IMR-90 (cell line): ENCODE data around the gene FYCO1. TPM values are rescaled to one million over a fixed set of nuclear protein-coding genes. Genes with fewer than 3 reads are reported as not detected.

Source experiments
- ATAC-seq: fragments of 200-7000 bp; cut with Tn5 transposase; 2 replicates; pipeline ENCODE4 v1.9.1; 2020; ENCODE audit warnings: low read depth, mild to moderate bottlenecking, moderate library complexity
- BruUV-seq: library from RNA; stranded (reverse); fragments of 400-500 nt; replicated peaks from 2 replicates; lab custom pipeline; 2021; lab: Mats Ljungman, UMichigan
- CTCF ChIA-PET: fragments of 300-600 bp; formaldehyde crosslinking; extraction: SDS; loops from one replicate; lab custom pipeline; 2021; ENCODE audit warnings: antibody characterized with exemption; lab: Yijun Ruan, JAX
- POLR2A ChIA-PET: fragments of 300-600 bp; sonication (Branson Sonifier 250); formaldehyde crosslinking; loops from one replicate; lab custom pipeline; 2022; ENCODE audit warnings: antibody characterized with exemption; ENCODE audit not compliant: unreplicated experiment; lab: Charles Lee
- DNase-seq: peaks from one replicate; pipeline ENCODE4 v3.0.0; 2013
- H2AFZ ChIP-seq: replicated peaks from 2 replicates; pipeline ENCODE3; 2013; ENCODE audit warnings: low read length, mild to moderate bottlenecking; ENCODE audit not compliant: poor library complexity
- H2AK5ac ChIP-seq: 2 replicates; pipeline ENCODE4 v1.6.1; 2013; ENCODE audit warnings: low read depth, low read length, inconsistent platforms
- H2AK9ac ChIP-seq: replicated peaks from 2 replicates; pipeline ENCODE3; 2013; ENCODE audit warnings: mild to moderate bottlenecking, low read depth, low read length, moderate library complexity; ENCODE audit not compliant: poor library complexity
- H2BK120ac ChIP-seq: 2 replicates; pipeline ENCODE4 v1.6.1; 2013; ENCODE audit warnings: low read depth, low read length, inconsistent platforms
- H2BK15ac ChIP-seq: 3 replicates; pipeline ENCODE4 v1.6.1; 2013; ENCODE audit warnings: low read depth, low read length, inconsistent platforms
- H2BK20ac ChIP-seq: 2 replicates; pipeline ENCODE4 v1.6.1; 2013; ENCODE audit warnings: low read depth, mild to moderate bottlenecking, inconsistent platforms, low read length, moderate library complexity
- H2BK5ac ChIP-seq: 2 replicates; pipeline ENCODE4 v1.6.1; 2013; ENCODE audit warnings: mild to moderate bottlenecking, low read depth, low read length, inconsistent platforms; ENCODE audit not compliant: poor library complexity, severe bottlenecking
- H3K14ac ChIP-seq: replicated peaks from 2 replicates; pipeline ENCODE4 v1.6.1; 2013; ENCODE audit warnings: low read depth, low read length, inconsistent platforms
- H3K18ac ChIP-seq: 2 replicates; pipeline ENCODE4 v1.6.1; 2013; ENCODE audit warnings: low read depth, low read length, control low read depth
- H3K23ac ChIP-seq: 2 replicates; pipeline ENCODE4 v1.6.1; 2013; ENCODE audit warnings: low read depth, low read length, inconsistent platforms
- H3K27ac ChIP-seq: 2 replicates; pipeline ENCODE4 v1.5.1; 2013; ENCODE audit warnings: mild to moderate bottlenecking, control low read depth, low read length; ENCODE audit not compliant: insufficient read depth
- H3K27me3 ChIP-seq: 2 replicates; pipeline ENCODE4 v1.6.1; 2013; ENCODE audit warnings: low read length; ENCODE audit not compliant: control insufficient read depth, insufficient read depth
- H3K36me3 ChIP-seq: 2 replicates; pipeline ENCODE4 v1.6.1; 2013; ENCODE audit warnings: low read length, mixed read lengths; ENCODE audit not compliant: control insufficient read depth, insufficient read depth
- H3K4ac ChIP-seq: 2 replicates; pipeline ENCODE4 v1.6.1; 2013; ENCODE audit warnings: low read depth, low read length, inconsistent platforms
- H3K4me1 ChIP-seq: 2 replicates; pipeline ENCODE4 v1.6.1; 2013; ENCODE audit warnings: low read length, mixed read lengths; ENCODE audit not compliant: control insufficient read depth, insufficient read depth
- H3K4me2 ChIP-seq: 2 replicates; pipeline ENCODE4 v1.6.1; 2013; ENCODE audit warnings: low read depth, mild to moderate bottlenecking, control low read depth, low read length, moderate library complexity
- H3K4me3 ChIP-seq: 2 replicates; pipeline ENCODE4 v1.5.1; 2013; ENCODE audit warnings: low read depth, mild to moderate bottlenecking, control low read depth, low read length, moderate library complexity; ENCODE audit not compliant: insufficient read depth
- H3K56ac ChIP-seq: 2 replicates; pipeline ENCODE4 v1.6.1; 2013; ENCODE audit warnings: low read length, inconsistent platforms; ENCODE audit not compliant: insufficient read depth; ENCODE audit errors: extremely low read depth
- H3K79me1 ChIP-seq, 2 experiments: 2 replicates each; pipeline ENCODE4 v1.6.1; 2013; ENCODE audit warnings: low read length in 2 of 2, inconsistent platforms in 1 of 2, low read depth in 1 of 2
- H3K9ac ChIP-seq: 2 replicates; pipeline ENCODE4 v1.6.1; 2013; ENCODE audit warnings: low read depth, low read length, control low read depth
- H3K9me1 ChIP-seq: 2 replicates; pipeline ENCODE4 v1.6.1; 2013; ENCODE audit warnings: low read length, inconsistent platforms; ENCODE audit not compliant: insufficient read depth
- H3K9me3 ChIP-seq: 2 replicates; pipeline ENCODE4 v1.6.1; 2013; ENCODE audit warnings: low read length; ENCODE audit not compliant: control insufficient read depth, insufficient read depth
- H4K20me1 ChIP-seq: 2 replicates; pipeline ENCODE4 v1.6.1; 2013; ENCODE audit warnings: low read length, inconsistent platforms; ENCODE audit not compliant: insufficient read depth
- H4K5ac ChIP-seq: 2 replicates; pipeline ENCODE4 v1.6.1; 2013; ENCODE audit warnings: mild to moderate bottlenecking, low read depth, low read length, control low read depth
- H4K8ac ChIP-seq, 2 experiments: 2 replicates each; pipeline ENCODE4 v1.6.1; 2013; ENCODE audit warnings: low read depth in 2 of 2, low read length in 2 of 2, control low read depth in 1 of 2, inconsistent platforms in 1 of 2
- H4K91ac ChIP-seq: 2 replicates; pipeline ENCODE4 v1.6.1; 2013; ENCODE audit warnings: low read depth, low read length, inconsistent platforms; ENCODE audit not compliant: insufficient read depth
- CEBPB ChIP-seq: IDR thresholded peaks from 2 replicates; pipeline ENCODE4 v1.6.1; 2012; ENCODE audit warnings: low read depth, low read length, improper control_type of control experiment
- CHD1 ChIP-seq: IDR thresholded peaks from 2 replicates; pipeline ENCODE4 v1.6.1; 2012; ENCODE audit warnings: low read depth, low read length, improper control_type of control experiment
- CTCF ChIP-seq: conservative IDR thresholded peaks from 2 replicates; pipeline ENCODE4 v1.5.1; 2012; ENCODE audit warnings: mild to moderate bottlenecking, low read depth, low read length, improper control_type of control experiment
- FOS ChIP-seq: fragments of 150-350 bp; IDR thresholded peaks from 2 replicates; pipeline ENCODE4 v1.6.1; 2016; ENCODE audit warnings: low read depth, low read length
- MAFK ChIP-seq: IDR thresholded peaks from 2 replicates; pipeline ENCODE4 v1.6.1; 2012; ENCODE audit warnings: low read depth, low read length, improper control_type of control experiment
- MAZ ChIP-seq: IDR thresholded peaks from 2 replicates; pipeline ENCODE4 v1.6.1; 2012; ENCODE audit warnings: low read depth, mild to moderate bottlenecking, low read length, improper control_type of control experiment, moderate library complexity, borderline replicate concordance
- RAD21 ChIP-seq: IDR thresholded peaks from 2 replicates; pipeline ENCODE4 v1.6.1; 2012; ENCODE audit warnings: low read length, improper control_type of control experiment
- WGBS, 2 experiments: methylation state at CpG; one replicate each; pipeline versions ENCODE4 v1.1.5 to v1.1.7; 2013; ENCODE audit warnings: missing lambda C conversion rate in 2 of 2; ENCODE audit not compliant: insufficient read length in 1 of 2; ENCODE audit errors: extremely low coverage in 2 of 2; 5-methylcytosine and 5-hydroxymethylcytosine counted together
- dilution Hi-C: fragments of 300-500 bp; cut with HindIII; formaldehyde crosslinking; loops from one replicate; pipeline ENCODE4 v1.14.3; 2018; ENCODE audit warnings: low sequenced_read_pairs; ENCODE audit not compliant: unreplicated experiment
- in situ Hi-C: fragments of 300-500 bp; cut with MboI; formaldehyde crosslinking; loops from 3 replicates; pipeline ENCODE4 v1.14.3; 2019; ENCODE audit warnings: low sequenced_read_pairs, inconsistent platforms, mixed read lengths
- intact Hi-C: fragments of 100-400 bp; cut with micrococcal nuclease; formaldehyde crosslinking; loops from 2 replicates; pipeline ENCODE4 v1.10.0; 2022
- polyA plus RNA-seq, 3 experiments: library from polyadenylated mRNA; depleted of rRNA; stranded (reverse); fragments of >200 nt; gene quantifications; 2 replicates each; pipeline ENCODE4 v1.2.3, GENCODE V29; 2012; ENCODE audit warnings: low replicate concordance in 1 of 3
- total RNA-seq: library from RNA; depleted of rRNA; stranded (reverse); fragments of >200 nt; gene quantifications from 2 replicates; pipeline ENCODE4 v1.2.3, GENCODE V29; 2012

Gene FYCO1
- total and polyA plus RNA-seq, 2 of the 4 experiments (the other 2 are of a cell fraction): 13.7 to 20.1 TPM

DNA sequence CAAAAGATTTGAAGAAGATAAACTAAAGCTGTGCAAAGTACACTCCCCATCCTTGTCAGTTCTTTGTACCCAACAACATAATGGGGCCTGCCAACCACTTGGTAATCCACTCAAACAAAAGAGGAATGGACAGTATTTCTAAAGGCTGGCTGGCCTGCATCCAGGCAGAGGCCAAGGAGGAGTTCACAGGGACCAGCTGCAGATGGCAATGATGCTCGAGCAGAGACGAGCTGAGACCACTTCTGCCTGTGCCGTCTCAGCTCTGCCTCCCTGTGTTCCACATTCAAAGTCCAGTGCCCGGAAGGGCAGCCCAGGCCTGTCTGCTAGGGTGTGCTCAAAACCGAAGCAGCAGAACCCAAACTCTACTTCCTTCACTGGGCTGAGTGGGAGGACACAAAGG, 38.0 kb downstream of the FYCO1 start:
- Histone ChIP-seq H3K23ac (no peak overlapping the region), H3K4me2 (no peak overlapping the region), H4K8ac (no peak overlapping the region), H2BK120ac (no peak overlapping the region), H4K5ac (no peak overlapping the region), H3K56ac (no peak overlapping the region), H2AK5ac (no peak overlapping the region), H4K91ac (no peak overlapping the region), H2BK15ac (no peak overlapping the region), H2BK5ac (no peak overlapping the region), H3K9me1 (peaks cover 7% of the 10 kb centered on the region; the same call in 1 of the 2 replicates), H2AK9ac (no peak overlapping the region), H3K79me1 (no peaks in the 10 kb centered on the region), H3K9ac (no peak overlapping the region), H3K14ac (no peak overlapping the region), H3K27me3 (no peaks in the 10 kb centered on the region), H3K9me3 (no peaks in the 10 kb centered on the region), H3K4me1 (peaks cover 2% of the 10 kb centered on the region; the same call in 1 of the 2 replicates), H3K4me3 (no peak overlapping the region), H2BK20ac (no peak overlapping the region), H3K4ac (no peak overlapping the region), H3K18ac (no peak overlapping the region), H3K27ac (no peak overlapping the region), H2AFZ (no peak overlapping the region), H3K36me3 (peaks cover 76% of the 10 kb centered on the region), H4K20me1 (no peaks in the 10 kb centered on the region)
- WGBS, 2 experiments: no CpG with 5 or more reads among the region's 5 CpGs
- BruUV-seq: no TSS peak
- ATAC-seq (no peak), DNase-seq (no peak)
- ChIA-PET CTCF (interaction anchor here (0.8 to 1.5 kb wide), 2 partner anchors 122 to 124 kb away, joined by 3 read pairs; no protein-coding TSS in a partner anchor), POLR2A (no interaction called here)
- intact Hi-C loops (no loop called here), in situ Hi-C loops (no loop called here), dilution Hi-C loops (no loop called here)
- TF ChIP-seq CHD1 (no peak), MAZ (no peak), FOS (no peak), MAFK (no peak), RAD21 (no peak), CTCF (no peak), CEBPB (no peak)
